Jurkat, Clone E6-1 (cell line): Measurements from ENCODE around the gene RNF126.
"Not testable (repeated sequence)": the region's sequence is repeated elsewhere in the genome, so short reads cannot be mapped to it uniquely, and the experiment has no call there.

Source experiments
- DNase-seq: peaks from one replicate; pipeline ENCODE4 v3.0.0-alpha.2; 2011; ENCODE audit warnings: low read depth, low spot score
- H3K4me3 ChIP-seq: 2 replicates; pipeline ENCODE4 v1.5.1; 2011; ENCODE audit warnings: mild to moderate bottlenecking, low read length, control low read depth, moderate library complexity

The RNF126 gene

DNA sequence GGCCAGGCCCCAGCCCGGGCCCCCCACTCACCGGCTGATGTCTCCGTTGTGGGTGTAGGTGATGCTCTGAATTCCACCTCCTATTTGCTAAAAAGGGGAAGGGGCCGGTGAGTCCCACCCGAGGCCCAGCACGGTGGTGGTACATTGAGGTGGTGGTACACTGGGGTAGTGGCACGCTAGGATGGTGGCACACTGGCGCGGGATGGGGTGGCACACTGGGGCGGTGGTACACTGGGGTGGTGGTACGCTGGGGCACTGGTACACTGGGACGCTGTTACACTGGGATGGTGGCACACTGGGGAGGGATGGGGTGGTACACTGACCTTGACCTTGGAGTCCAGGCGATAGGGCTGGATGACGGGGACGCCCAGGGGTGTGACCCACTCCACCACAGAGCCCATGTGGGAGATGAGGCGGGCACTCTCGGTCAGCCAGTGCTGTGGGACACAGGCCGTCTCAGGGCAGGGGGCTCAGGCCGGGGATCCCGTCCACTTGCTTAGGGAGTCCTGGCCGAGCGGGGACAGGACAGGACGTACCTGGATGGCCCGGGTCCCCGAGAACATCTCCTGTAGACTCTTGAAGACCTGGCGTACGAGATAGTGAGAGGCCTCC lies 44.2 kb downstream of the RNF126 start:
- no peak overlapping the region for H3K4me3 ChIP-seq
- DNase-seq = no peak

DNA sequence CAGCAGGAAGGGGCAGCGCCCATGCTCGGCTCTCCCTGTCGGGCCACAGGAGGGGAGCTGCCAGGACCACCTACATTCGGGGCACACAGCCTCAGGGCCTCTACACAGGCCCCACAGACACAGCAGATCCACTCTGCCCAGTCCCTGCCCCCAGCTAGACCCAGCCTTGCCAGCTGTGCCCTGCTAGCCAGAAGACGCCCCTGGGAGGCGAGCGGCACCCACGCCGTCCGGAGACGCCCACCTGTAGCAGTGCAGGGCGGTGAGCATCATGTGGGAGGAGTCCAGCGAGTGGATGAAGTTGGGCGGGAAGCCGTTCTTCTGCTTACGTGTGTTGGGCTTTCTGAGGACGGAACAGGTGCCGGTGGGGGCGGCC lies 44.8 kb downstream of the RNF126 start:
- DNase-seq = no peak
- no peak overlapping the region for H3K4me3 ChIP-seq

DNA sequence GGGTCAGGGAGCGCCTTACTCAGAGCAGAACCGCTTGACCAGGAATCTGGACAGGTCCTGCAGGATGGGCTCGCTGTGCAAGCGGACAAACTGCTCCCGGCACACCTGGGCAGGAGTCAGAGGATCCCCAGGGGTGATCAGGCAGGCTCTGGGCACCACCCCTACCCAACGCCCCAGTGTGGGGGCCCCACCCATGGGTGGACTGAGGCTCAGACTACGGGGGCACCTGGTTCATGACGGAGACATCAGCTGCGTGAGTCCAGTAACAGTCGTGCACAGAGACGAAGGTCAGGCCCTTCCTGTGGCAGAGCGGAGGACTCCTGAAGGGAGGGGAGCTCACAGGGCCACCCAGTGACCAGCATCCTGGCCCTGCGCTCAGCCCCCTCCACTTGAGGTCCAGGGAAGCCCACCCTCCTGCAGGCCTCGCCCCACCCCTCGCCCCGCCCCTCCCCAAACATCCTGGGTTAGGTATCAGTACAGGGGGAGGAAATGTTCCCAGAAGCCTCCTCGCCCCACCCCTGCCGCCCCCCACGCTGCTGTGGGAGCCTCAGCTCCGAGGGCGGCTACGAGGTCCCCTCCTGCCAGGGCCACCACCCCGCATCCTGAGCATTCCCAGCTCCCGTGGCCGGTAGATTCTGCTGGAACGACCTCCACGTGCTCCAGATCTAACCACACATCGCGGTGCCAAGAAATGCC lies 45.3 kb downstream of the RNF126 start:
- DNase-seq = no peak
- no peak overlapping the region for H3K4me3 ChIP-seq

DNA sequence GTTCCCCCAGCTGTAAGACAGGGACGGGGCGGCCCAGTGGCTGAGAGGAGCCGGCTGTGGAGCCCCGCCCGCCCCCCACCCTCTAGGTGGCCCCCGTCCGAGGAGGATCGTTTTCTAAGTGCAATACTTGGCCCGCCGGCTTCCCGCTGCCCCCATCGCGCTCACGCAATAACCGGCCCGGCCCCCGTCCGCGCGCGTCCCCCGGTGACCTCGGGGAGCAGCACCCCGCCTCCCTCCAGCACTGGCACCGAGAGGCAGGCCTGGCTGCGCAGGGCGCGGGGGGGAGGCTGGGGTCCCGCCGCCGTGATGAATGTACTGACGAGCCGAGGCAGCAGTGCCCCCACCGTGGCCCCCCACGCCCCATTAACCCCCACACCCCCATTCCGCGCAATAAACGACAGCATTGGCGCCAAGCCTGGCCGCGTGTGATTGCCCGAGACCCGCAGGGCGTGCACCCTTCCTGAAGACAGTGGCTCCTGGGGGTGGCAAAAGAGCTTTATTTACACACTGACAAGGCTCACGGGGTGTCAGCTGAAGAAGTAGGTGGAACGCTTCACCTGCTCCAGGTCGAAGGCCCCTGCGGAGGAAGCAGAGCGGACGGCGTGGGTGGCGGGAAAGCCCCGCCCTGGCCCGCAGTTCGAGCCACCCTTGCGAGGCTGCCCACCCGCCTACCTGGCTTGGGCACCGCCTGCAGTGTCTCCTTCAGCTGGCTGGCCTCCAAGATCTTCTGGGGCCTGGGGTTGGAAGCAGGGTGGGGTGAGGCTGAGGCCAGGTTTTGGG lies 46.1 kb downstream of the RNF126 start:
- no peak for DNase-seq
- no peak overlapping the region for H3K4me3 ChIP-seq

DNA sequence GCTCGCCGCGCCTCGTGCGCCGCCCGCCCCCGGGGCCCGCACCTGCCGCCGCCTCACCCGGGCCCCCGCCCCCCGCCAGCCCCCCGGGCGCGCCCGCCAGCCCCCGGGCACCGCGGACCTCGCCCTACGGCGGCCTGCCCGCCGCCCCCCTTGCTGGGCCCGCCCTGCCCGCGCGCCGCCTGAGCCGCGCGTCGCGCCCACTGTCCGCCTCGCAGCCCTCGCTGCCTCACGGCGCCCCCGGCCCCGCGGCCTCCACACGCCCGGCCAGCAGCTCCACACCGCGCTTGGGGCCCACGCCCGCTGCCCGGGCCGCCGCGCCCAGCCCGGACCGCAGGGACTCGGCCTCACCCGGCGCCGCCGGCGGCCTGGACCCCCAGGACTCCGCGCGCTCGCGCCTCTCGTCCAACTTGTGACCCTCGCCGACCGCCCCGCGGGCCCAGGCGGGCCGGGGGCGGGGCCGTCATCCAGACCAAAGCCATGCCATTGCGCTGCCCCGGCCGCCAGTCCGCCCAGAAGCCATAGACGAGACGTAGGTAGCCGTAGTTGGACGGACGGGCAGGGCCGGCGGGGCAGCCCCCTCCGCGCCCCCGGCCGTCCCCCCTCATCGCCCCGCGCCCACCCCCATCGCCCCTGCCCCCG lies 46.8 kb downstream of the RNF126 start:
- H3K4me3 ChIP-seq = no peak overlapping the region
- no peak for DNase-seq

DNA sequence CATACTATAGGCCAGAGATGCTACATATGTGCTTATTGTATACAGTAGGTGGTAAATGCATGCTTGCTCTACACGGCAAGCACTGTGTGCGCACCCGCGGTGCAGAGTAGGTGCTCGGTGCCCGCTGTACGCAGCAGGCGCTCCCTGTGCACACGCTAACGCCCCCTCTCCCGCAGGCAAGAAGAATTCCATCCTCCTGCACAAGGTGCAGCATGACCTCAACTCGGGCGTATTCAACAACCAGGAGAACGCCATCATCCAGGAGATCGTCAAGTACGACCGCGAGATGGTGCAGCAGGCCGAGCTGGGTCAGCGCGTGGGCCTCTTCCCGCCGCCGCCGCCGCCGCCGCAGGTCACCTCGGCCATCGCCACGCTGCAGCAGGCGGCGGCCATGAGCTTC lies 47.4 kb downstream of the RNF126 start:
- H3K4me3 ChIP-seq = no peak overlapping the region

DNA sequence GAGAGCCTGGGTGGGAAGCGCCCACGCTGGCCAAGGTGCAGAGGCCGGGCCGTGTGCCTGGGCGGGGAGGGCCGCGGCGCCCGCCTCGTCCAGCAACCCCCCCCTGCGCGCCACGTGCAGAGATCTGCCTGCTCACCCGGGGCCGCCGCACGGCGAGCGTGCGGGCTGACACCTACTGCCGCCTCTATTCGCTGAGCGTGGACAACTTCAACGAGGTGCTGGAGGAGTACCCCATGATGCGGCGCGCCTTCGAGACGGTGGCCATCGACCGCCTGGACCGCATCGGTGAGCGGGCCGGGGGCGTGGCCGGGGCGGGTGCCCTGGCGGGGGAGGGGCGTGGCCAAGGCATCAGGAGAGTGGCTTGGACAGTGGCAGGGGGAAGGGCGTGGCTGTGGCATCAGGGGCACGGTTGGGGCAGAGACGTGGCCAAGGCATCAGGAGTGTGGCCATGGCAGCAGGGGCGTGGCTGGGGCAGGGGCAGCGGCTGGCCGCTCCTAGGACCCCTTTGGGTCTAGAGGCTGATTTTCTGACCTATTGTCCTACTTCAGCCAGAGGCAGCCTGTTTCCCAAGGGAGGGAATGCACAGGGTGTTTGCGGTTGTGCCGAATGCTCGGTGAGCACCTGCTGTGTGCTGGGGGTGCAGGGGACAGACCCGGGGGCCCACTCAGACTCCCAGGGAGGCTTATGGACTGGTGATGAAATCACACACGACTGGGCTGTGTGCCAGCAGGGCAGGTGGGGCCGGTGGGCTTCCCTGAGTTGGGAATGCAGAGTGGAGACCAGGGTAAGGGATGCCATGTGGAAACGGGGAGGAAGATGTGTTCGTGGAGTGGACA lies 49.1 kb downstream of the RNF126 start:
- no peak overlapping the region for H3K4me3 ChIP-seq
- no peak for DNase-seq

More for the DNA sequence above, 47.4 kb downstream of the RNF126 start:
- DNase-seq = no peak

DNA sequence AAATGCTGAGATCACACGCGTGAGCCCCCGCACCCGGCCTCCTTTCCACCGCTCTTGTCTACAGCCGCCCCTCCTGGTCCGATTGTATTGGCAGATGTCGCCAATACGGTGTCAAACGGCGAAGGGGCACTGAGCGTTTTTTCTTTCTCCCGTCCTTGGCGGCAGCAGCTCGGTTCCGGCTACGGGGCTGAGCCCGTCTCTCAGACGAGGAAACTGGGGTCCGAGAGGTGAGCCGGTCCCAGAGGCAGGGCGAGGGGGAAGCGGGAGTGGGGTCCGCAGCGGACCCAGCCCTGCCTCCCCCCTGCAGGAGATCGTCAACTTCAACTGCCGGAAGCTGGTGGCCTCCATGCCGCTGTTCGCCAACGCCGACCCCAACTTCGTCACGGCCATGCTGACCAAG lies 50.1 kb downstream of the RNF126 start:
- H3K4me3 ChIP-seq = no peak overlapping the region
- no peak for DNase-seq

DNA sequence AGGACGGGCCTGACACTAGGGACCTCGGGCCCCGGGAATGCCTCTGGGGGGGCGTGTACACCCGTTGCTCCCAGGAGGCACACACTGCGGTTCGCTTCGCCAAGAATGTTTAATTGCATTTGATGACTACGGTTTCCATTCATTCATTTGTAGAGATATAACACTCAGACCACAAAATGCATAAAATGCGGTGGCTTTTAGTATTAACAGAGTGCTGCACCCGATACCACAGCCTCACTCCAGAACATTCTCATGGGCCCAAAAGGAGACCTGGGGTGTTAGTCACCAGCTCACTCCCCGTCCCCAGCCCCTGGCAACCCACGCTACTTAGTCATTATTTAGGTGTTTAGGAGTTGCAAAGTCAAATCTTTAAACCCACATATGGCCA lies 51.5 kb downstream of the RNF126 start:
- no peak for DNase-seq
- peak overlapping the region; percentile 62 for H3K4me3 ChIP-seq

DNA sequence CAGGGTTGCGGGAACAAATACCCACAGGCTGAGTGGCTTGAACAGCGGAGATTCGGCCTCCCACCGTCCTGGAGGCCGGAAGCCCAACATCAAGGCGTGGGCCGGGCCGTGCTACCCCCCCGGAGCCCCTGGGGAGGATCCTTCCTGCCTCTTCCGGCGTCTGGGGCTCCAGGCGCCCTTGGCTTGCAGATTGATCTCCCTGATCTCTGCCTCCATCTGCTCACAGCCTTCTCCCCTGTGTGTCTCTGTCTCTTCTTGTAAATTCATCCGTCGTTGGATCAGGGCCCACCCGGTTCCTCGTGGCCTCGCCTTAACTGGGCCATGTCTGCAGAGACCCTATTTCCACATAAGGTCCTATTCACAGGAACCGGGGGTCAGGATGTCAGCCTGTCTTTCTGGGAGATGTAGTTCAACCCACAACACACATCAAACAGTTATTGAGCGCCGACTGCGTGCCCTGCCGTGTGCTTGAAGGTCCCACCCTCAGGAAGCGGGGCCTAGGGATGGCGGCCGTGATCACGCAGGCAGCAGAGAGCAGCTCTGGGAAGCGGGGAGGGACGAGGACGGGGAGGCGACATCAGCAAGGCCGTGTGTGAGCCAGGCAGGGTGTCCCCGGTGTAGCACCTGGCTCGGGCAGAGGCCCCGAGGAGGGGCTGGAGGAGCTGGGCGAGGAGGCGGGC lies 52.1 kb downstream of the RNF126 start:
- H3K4me3 ChIP-seq = peak overlapping the region; percentile 62
- DNase-seq = peak; percentile 91

DNA sequence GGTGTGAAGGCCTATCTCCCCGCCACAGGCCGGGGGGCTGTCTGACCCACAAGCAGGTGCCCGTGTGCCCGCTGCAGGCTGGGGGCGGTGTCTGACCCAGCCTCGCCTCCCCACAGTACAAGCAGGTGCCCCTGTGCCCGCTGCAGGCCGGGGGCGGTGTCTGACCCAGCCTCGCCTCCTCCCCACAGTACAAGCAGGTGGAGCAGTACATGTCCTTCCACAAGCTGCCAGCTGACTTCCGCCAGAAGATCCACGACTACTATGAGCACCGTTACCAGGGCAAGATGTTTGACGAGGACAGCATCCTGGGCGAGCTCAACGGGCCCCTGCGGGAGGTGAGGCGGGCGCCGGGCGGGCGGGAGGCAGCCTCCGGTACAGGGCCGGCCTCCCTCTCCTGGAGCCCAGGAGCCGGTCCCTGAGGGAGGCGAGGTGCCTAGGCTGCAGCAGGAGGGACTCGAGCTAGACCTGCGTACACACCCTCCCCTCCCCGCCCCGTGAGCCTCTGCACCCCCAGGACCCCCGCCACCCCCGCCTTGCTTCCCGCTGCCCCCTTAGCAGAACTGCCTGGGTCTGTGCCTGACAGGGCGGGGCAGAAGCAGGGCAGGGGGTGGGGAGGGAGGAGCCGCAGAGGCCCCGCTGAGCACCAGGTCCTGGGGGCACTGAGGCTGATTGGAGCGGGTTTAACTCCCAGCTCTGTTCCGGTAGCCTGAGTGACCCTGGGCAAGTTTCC lies 52.8 kb downstream of the RNF126 start:
- DNase-seq = no peak
- peak overlapping the region; percentile 62 for H3K4me3 ChIP-seq

DNA sequence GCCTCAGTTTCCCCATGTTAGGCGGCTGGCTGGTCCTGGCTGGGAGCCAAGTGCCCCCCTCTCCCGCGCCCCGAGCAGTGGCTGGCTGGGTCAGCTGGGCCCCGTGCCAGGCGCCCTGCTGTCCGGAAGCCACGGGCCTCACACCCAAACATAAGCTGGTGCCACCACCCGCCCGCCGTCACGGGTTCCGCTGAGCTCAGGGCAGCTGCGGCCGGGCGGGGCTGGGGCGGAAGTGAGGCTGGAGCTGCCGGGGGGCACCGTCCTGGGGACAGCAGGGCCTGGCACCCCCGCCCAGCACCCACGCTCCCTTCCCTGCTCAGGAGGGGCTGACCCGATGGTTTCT lies 54.0 kb downstream of the RNF126 start:
- no peak overlapping the region for H3K4me3 ChIP-seq
- no peak for DNase-seq

DNA sequence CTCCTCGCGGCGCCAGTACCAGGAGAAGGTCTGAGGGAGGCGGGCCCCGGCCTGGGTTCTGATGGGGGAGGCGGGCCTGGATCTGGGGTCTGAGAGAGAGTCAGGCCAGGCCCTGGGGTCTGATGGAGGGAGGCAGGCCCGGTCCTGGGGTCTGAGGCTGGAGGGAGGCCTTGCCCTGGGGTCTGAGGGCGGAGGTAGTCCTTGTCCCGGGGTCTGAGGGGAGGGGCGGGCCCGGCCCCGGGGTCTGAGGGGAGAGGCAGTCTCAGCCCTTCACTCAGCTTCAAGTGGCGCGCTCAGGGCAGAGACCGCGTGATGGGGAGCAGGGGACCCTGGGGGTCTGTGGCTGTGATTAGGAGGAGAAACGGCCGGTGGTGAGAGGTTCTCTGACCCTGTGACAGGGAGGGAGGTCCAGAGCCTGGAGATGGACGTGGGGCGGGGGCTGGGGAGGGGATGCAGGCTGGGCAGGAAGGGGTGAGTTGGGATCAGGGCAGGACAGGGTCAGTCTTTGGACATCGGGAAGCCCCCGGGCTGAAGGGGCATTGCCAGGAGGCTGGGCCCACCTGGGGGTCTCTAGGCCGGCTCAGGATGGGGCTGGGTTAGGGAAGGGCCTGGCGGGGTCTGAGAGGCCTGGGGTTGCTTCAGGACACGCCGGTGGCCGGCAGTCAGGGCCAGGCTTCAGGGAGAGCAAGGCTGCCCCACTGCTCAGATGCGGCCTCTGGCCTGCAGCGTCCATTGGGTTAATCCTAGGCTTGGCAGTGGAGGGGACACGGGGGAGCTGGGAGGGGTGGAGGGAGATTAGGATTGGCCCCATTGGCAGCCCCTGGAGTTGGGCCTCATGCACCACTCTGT lies 54.6 kb downstream of the RNF126 start:
- no peak overlapping the region for H3K4me3 ChIP-seq
- DNase-seq = no peak

DNA sequence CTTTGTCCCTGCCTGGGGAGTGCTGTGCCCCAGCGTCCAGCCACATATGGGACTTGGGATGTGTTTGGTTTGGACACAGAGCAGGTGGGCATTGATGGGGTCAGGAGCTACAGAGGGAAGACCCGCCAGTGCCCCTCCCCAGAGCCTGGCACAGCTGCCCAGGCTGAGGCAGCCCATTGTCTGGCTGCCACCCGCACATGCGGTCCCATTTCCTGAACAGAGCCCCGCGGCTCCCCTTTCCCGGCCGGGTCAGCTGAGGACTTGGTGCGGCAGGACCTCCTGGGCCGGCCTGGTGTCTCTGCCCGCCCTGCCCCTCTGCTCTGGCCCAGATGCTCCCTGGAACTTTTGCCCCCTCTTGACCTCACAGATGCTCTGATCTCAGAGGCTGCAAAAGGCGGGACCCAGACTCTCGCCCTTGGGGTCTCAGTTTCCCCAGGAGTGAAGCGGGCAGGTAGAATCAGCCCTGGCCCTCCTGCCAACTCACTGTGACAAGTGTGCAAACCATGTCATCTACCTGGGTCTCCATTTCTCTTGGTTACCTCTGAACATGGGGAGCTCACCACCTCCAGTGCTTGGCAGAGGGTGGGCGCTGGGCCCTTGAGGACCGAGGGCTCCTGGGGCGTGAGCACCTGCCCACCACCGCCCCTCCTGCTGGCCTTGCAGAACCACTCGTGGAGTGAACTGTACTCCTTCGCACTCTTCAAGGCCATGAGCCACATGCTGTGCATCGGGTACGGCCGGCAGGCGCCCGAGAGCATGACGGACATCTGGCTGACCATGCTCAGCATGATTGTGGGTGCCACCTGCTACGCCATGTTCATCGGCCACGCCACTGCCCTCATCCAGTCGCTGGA lies 55.5 kb downstream of the RNF126 start:
- DNase-seq = no peak
- H3K4me3 ChIP-seq = no peak overlapping the region

DNA sequence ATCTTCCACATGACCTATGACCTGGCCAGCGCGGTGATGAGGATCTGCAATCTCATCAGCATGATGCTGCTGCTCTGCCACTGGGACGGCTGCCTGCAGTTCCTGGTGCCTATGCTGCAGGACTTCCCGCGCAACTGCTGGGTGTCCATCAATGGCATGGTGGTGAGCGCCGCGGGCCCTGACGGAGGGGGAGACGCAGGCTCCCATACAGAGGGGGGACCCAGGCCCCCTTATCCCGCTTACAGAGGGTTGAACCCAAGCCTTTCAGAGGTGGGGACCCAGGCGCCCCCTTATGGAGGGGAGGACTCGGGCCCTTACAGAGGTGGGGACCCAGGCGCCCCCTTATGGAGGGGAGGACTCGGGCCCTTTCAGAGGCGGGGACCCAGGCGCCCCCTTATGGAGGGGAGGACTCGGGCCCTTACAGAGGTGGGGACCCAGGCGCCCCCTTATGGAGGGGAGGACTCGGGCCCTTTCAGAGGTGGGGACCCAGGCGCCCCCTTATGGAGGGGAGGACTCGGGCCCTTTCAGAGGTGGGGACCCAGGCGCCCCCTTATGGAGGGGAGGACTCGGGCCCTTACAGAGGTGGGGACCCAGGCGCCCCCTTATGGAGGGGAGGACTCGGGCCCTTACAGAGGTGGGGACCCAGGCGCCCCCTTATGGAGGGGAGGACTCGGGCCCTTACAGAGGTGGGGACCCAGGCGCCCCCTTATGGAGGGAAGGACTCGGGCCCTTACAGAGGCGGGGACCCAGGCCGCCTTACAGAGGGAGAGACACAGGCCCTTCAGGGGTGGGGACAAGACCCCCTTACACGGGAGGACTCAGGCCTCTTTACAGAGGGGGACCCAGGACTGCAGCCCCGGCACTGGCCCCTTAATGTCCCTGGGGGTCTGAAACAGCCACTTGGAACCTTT lies 57.7 kb downstream of the RNF126 start:
- not testable (repeated sequence) for DNase-seq, H3K4me3 ChIP-seq
